DOHH2 (cell line): ENCODE results near the gene MTX2.

ENCODE experiments used
- H3F3A ChIP-seq: fragments of 200-600 bp; sonication (generic), shearing (Covaris generic); 2 replicates; pipeline ENCODE4 v1.6.0; 2016; ENCODE audit warnings: antibody characterized with exemption, mild to moderate bottlenecking; ENCODE audit not compliant: control insufficient read depth, insufficient read depth
- H3K27ac ChIP-seq: fragments of 200-600 bp; sonication (generic); 2 replicates; pipeline ENCODE4 v1.5.1; 2014; ENCODE audit warnings: low read depth, mild to moderate bottlenecking, low read length, moderate library complexity
- H3K27me3 ChIP-seq: fragments of 200-600 bp; sonication (generic); 2 replicates; pipeline ENCODE4 v1.6.1; 2014; ENCODE audit warnings: mild to moderate bottlenecking, low read length, mixed read lengths; ENCODE audit not compliant: control insufficient read depth
- H3K36me3 ChIP-seq: fragments of 200-600 bp; sonication (generic); 2 replicates; pipeline ENCODE4 v1.6.1; 2014; ENCODE audit warnings: mild to moderate bottlenecking, low read length, moderate library complexity, mixed read lengths; ENCODE audit not compliant: control insufficient read depth
- H3K4me1 ChIP-seq: fragments of 200-600 bp; sonication (generic); 2 replicates; pipeline ENCODE4 v1.6.1; 2014; ENCODE audit warnings: mild to moderate bottlenecking, low read length, mixed read lengths; ENCODE audit not compliant: control insufficient read depth
- H3K4me2 ChIP-seq: fragments of 200-600 bp; sonication (generic); 2 replicates; pipeline ENCODE4 v1.6.0; 2014; ENCODE audit warnings: mild to moderate bottlenecking, low read length, moderate library complexity
- H3K4me3 ChIP-seq: fragments of 200-600 bp; sonication (generic); 2 replicates; pipeline ENCODE4 v1.5.1; 2014; ENCODE audit warnings: mild to moderate bottlenecking, low read length, mixed read lengths
- H3K79me2 ChIP-seq: fragments of 200-600 bp; sonication (generic); 2 replicates; pipeline ENCODE4 v1.6.1; 2014; ENCODE audit warnings: mild to moderate bottlenecking, low read length, mixed read lengths; ENCODE audit not compliant: control insufficient read depth
- H3K9me2 ChIP-seq: fragments of 200-600 bp; sonication (generic); replicated peaks from 2 replicates; pipeline ENCODE4 v1.6.1; 2014; ENCODE audit warnings: mild to moderate bottlenecking, low read length, mixed read lengths; ENCODE audit not compliant: control insufficient read depth
- H3K9me3 ChIP-seq: fragments of 200-600 bp; sonication (generic); 2 replicates; pipeline ENCODE4 v1.6.1; 2014; ENCODE audit warnings: antibody characterized with exemption, low read length, mixed read lengths; ENCODE audit not compliant: control insufficient read depth, insufficient read depth
- H4K20me1 ChIP-seq: fragments of 200-600 bp; sonication (generic); 2 replicates; pipeline ENCODE4 v1.6.0; 2014; ENCODE audit warnings: low read depth, mild to moderate bottlenecking, antibody characterized with exemption, low read length, moderate library complexity; ENCODE audit not compliant: control insufficient read depth, insufficient read depth
- CTCF ChIP-seq: fragments of 200-600 bp; sonication (generic); IDR thresholded peaks from one replicate; pipeline ENCODE4 v1.5.1; 2014; ENCODE audit warnings: antibody characterized with exemption, mild to moderate bottlenecking, low read depth, low read length; ENCODE audit not compliant: poor library complexity, severe bottlenecking
- EZH2phosphoT487 ChIP-seq: fragments of 200-600 bp; sonication (generic); IDR thresholded peaks from 2 replicates; pipeline ENCODE4 v1.6.1; 2017; ENCODE audit warnings: borderline replicate concordance, mild to moderate bottlenecking, antibody characterized with exemption, low read length, moderate library complexity, mixed read lengths

Gene MTX2

GRCh38 chr2:176270100-176270750 lies 983 bp downstream of the MTX2 start:
- H3K9me3 ChIP-seq = no peaks in the 10 kb centered on the region
- peaks cover 54% of the 10 kb centered on the region for H3K79me2 ChIP-seq
- H3K4me3 ChIP-seq = peak overlapping the region; percentile 98
- H3F3A ChIP-seq = no peaks in the 10 kb centered on the region
- H3K9me2 ChIP-seq = no peaks in the 10 kb centered on the region
- H3K27ac ChIP-seq = peak overlapping the region; percentile 69
- peaks cover 8% of the 10 kb centered on the region for H3K36me3 ChIP-seq
- no peaks in the 10 kb centered on the region for H4K20me1 ChIP-seq
- H3K4me1 ChIP-seq = peaks cover 11% of the 10 kb centered on the region
- no peaks in the 10 kb centered on the region for H3K27me3 ChIP-seq
- TF ChIP-seq EZH2phosphoT487 = no peak
- TF ChIP-seq CTCF = no peak
- peak overlapping the region; percentile 76 for H3K4me2 ChIP-seq

GRCh38 chr2:176272870-176273459 lies 3.7 kb downstream of the MTX2 start:
- H4K20me1 ChIP-seq = no peaks in the 10 kb centered on the region
- H3K27ac ChIP-seq = no peak overlapping the region
- H3K27me3 ChIP-seq = no peaks in the 10 kb centered on the region
- H3K9me2 ChIP-seq = no peaks in the 10 kb centered on the region
- TF ChIP-seq EZH2phosphoT487 = no peak
- TF ChIP-seq CTCF = no peak
- no peaks in the 10 kb centered on the region for H3K9me3 ChIP-seq
- peaks cover 11% of the 10 kb centered on the region for H3K4me1 ChIP-seq
- no peak overlapping the region for H3K4me3 ChIP-seq
- peaks cover 8% of the 10 kb centered on the region for H3K36me3 ChIP-seq
- H3K79me2 ChIP-seq = peaks cover 68% of the 10 kb centered on the region
- H3F3A ChIP-seq = no peaks in the 10 kb centered on the region
- H3K4me2 ChIP-seq = no peak overlapping the region

GRCh38 chr2:176278927-176279326 lies 9.7 kb downstream of the MTX2 start:
- TF ChIP-seq EZH2phosphoT487 (no peak), CTCF (no peak)
- Histone ChIP-seq H3K9me3 (no peaks in the 10 kb centered on the region), H3K4me2 (no peak overlapping the region), H3K36me3 (no peaks in the 10 kb centered on the region), H3K4me3 (no peak overlapping the region), H3K27ac (no peak overlapping the region), H3K4me1 (peaks cover 10% of the 10 kb centered on the region), H3K27me3 (no peaks in the 10 kb centered on the region), H3K9me2 (no peaks in the 10 kb centered on the region), H3K79me2 (peaks cover 73% of the 10 kb centered on the region), H3F3A (no peaks in the 10 kb centered on the region), H4K20me1 (no peaks in the 10 kb centered on the region)
